Endothelial cell of umbilical vein (primary cell): ENCODE data around the gene PSMB4. TPM values are rescaled to one million over a fixed set of nuclear protein-coding genes. Genes with fewer than 3 reads are reported as not detected.

ENCODE experiments used
- BruUV-seq: library from RNA; stranded (reverse); fragments of 400-500 nt; replicated peaks from 2 replicates; lab custom pipeline; 2021; lab: Mats Ljungman, UMichigan
- CTCF ChIA-PET: fragments of 300-600, 350-600 bp; sonication (Branson Sonifier 250); formaldehyde crosslinking; loops from one replicate; lab custom pipeline; 2021; ENCODE audit warnings: antibody characterized with exemption, inconsistent platforms; lab: Charles Lee
- POLR2A ChIA-PET: fragments of 300-600, 350-600 bp; sonication (Branson Sonifier 250); formaldehyde crosslinking; loops from one replicate; lab custom pipeline; 2021; ENCODE audit warnings: antibody characterized with exemption, inconsistent platforms; lab: Charles Lee
- DNase-seq: peaks from one replicate; pipeline ENCODE4 v3.0.0-alpha.2; 2011; ENCODE audit warnings: low read depth, low spot score
- FAIRE-seq: peaks from 2 replicates; lab custom pipeline; 2011; peaks lifted over from hg19 to GRCh38; lab: Jason Lieb, UNC
- H2AFZ ChIP-seq: 2 replicates; pipeline ENCODE4 v1.6.0; 2012; ENCODE audit warnings: low read depth, low read length, control low read depth, inconsistent platforms
- H3K27ac ChIP-seq: 2 replicates; pipeline ENCODE4 v1.5.1; 2011; ENCODE audit warnings: low read depth, mild to moderate bottlenecking, control low read depth, low read length, moderate library complexity; ENCODE audit not compliant: insufficient read depth
- H3K27me3 ChIP-seq, 2 experiments: 2 replicates each; pipeline versions ENCODE4 v1.6.0 to v1.6.1; 2011; ENCODE audit warnings: low read length in 2 of 2, mixed read lengths in 1 of 2; ENCODE audit not compliant: control insufficient read depth in 2 of 2, insufficient read depth in 2 of 2
- H3K36me3 ChIP-seq, 2 experiments: 2 replicates in 1 of 2; 3 replicates in 1 of 2; pipeline ENCODE4 v1.5.1; 2011; ENCODE audit warnings: low read length in 2 of 2, mild to moderate bottlenecking in 1 of 2, moderate library complexity in 1 of 2; ENCODE audit not compliant: control insufficient read depth in 2 of 2, insufficient read depth in 2 of 2; ENCODE audit errors: extremely low read depth in 1 of 2
- H3K4me1 ChIP-seq: 3 replicates; pipeline ENCODE4 v1.5.1; 2011; ENCODE audit warnings: mild to moderate bottlenecking, low read length; ENCODE audit not compliant: control insufficient read depth, insufficient read depth; ENCODE audit errors: extremely low read depth
- H3K4me2 ChIP-seq: 2 replicates; pipeline ENCODE4 v1.6.1; 2011; ENCODE audit warnings: low read length, control low read depth, mixed read lengths; ENCODE audit not compliant: insufficient read depth
- H3K4me3 ChIP-seq, 3 experiments: fragments of 200-600 bp in 1 of 3; sonication (generic), shearing (Covaris generic) in 1 of 3; replicated peaks in 1 of 3; 2 replicates each; pipeline ENCODE4 v1.5.1; 2011 to 2016; ENCODE audit warnings: control low read depth in 3 of 3, low read length in 3 of 3, mild to moderate bottlenecking in 2 of 3, inconsistent platforms in 1 of 3, low read depth in 1 of 3, moderate library complexity in 1 of 3; ENCODE audit not compliant: insufficient read depth in 1 of 3
- H3K79me2 ChIP-seq: 2 replicates; pipeline ENCODE4 v1.6.0; 2012; ENCODE audit warnings: low read length, inconsistent platforms; ENCODE audit not compliant: control insufficient read depth, insufficient read depth
- H3K9ac ChIP-seq: replicated peaks from 2 replicates; pipeline ENCODE3; 2011; ENCODE audit warnings: low read length, control low read depth; ENCODE audit not compliant: insufficient read depth; ENCODE audit errors: extremely low read depth
- H3K9me1 ChIP-seq: replicated peaks from 3 replicates; pipeline ENCODE4 v1.6.0; 2011; ENCODE audit warnings: mild to moderate bottlenecking, low read length; ENCODE audit not compliant: control insufficient read depth, insufficient read depth; ENCODE audit errors: extremely low read depth
- H3K9me3 ChIP-seq: replicated peaks from 2 replicates; pipeline ENCODE4 v1.5.1; 2012; ENCODE audit warnings: low read length, inconsistent platforms; ENCODE audit not compliant: control insufficient read depth, insufficient read depth
- H4K20me1 ChIP-seq: replicated peaks from 2 replicates; pipeline ENCODE3; 2011; ENCODE audit warnings: mild to moderate bottlenecking, low read length; ENCODE audit not compliant: control insufficient read depth, insufficient read depth; ENCODE audit errors: extremely low read depth
- CTCF ChIP-seq, 2 donors: IDR thresholded peaks; 1 replicate in 1 of 2; 2 replicates in 1 of 2; pipeline ENCODE4 v1.5.1; 2011; ENCODE audit warnings: low read length in 2 of 2, mild to moderate bottlenecking in 2 of 2, moderate library complexity in 2 of 2, control low read depth in 1 of 2, inconsistent platforms in 1 of 2, low read depth in 1 of 2; ENCODE audit not compliant: insufficient read depth in 1 of 2; ENCODE audit errors: extremely low read depth in 1 of 2
- EZH2 ChIP-seq: IDR thresholded peaks from 2 replicates; pipeline ENCODE4 v1.6.1; 2012; ENCODE audit warnings: borderline replicate concordance, low read depth, mild to moderate bottlenecking, moderate library complexity, low read length, inconsistent platforms; ENCODE audit not compliant: severe bottlenecking
- FOS ChIP-seq: IDR thresholded peaks from 2 replicates; pipeline ENCODE4 v1.6.1; 2011; ENCODE audit warnings: mild to moderate bottlenecking, low read length, moderate library complexity, borderline replicate concordance; ENCODE audit not compliant: insufficient read depth
- JUN ChIP-seq: IDR thresholded peaks from 2 replicates; pipeline ENCODE4 v1.6.1; 2011; ENCODE audit warnings: borderline replicate concordance, low read depth; ENCODE audit not compliant: insufficient read length, insufficient read depth
- MYC ChIP-seq: IDR thresholded peaks from one replicate; pipeline ENCODE4 v1.6.1; 2011; ENCODE audit warnings: mild to moderate bottlenecking, low read depth, low read length
- dilution Hi-C: fragments of 300-500 bp; cut with MboI; formaldehyde crosslinking; loops from one replicate; pipeline ENCODE4 v1.15.0; 2019; ENCODE audit warnings: low sequenced_read_pairs; ENCODE audit not compliant: extremely low pct_ligation_motif_present
- intact Hi-C: fragments of 100-400 bp; cut with micrococcal nuclease; formaldehyde crosslinking; loops from one replicate; pipeline ENCODE4 v1.10.0; 2022
- polyA plus RNA-seq, 4 experiments: library from polyadenylated mRNA; depleted of rRNA in 3 of 4; stranded (reverse) in 3 of 4; unstranded in 1 of 4; fragments of >200 nt; gene quantifications; 2 replicates each; pipeline versions ENCODE4 v1.2.1 to v1.2.3, GENCODE V29; 2011 to 2012; ENCODE audit warnings: missing spikeins in 1 of 4
- total RNA-seq: library from RNA; stranded (reverse); gene quantifications from 2 replicates; pipeline ENCODE4 v1.2.3, GENCODE V29; 2021
- TF ChIP-seq, protein P1 (sequence below): IDR thresholded peaks from 2 replicates; pipeline ENCODE4 v1.6.1; 2011; ENCODE audit not compliant: insufficient read depth, insufficient read length

The PSMB4 gene
- total and polyA plus RNA-seq, 2 donors (not counting 3 experiments of a cell fraction or from before 2014, with no cell fraction given), result 335 to 835 TPM

DNA sequence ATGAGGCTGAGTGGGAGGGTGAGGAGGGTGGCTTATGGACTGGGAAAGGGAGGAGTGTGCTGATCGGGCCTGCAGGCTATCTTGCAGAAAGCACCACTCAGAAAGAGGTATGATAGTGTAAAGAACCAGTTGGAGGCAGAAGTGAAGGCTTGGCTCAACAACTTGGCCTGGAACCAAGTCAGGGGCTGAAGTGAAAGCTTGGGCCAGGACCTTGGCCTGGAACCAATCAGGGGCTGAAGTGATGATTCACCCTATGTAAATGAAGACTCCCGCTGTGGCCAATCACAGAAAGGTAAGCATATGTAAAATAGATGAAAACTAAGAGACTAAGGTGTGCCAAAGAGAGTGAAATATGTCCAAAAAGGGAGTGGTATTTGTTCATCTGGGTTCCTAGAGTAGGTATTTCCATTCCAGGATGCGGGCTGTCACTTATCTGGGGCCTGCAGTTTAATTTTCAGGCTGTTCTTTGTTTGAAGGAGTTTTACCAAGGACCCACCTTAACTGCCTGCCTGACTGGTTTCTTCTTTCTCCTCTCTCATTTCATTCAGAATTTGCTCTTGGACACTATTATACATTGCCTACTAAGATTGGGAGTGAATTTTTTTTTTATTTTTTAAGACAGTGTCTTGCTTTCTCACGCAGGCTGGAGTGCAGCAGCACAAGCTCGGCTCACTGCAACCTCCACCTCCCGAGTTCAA, 47.2 kb upstream of the PSMB4 start:
- Histone ChIP-seq H4K20me1 (no peaks in the 10 kb centered on the region), H3K4me1 (peaks cover 5% of the 10 kb centered on the region), H3K36me3 (no peaks in the 10 kb centered on the region), H2AFZ (no peak overlapping the region), H3K27ac (no peak overlapping the region), H3K9ac (no peak overlapping the region), H3K27me3 (no peaks in the 10 kb centered on the region), H3K4me3 (no peak overlapping the region), H3K9me1 (no peaks in the 10 kb centered on the region), H3K79me2 (no peaks in the 10 kb centered on the region), H3K4me2 (no peak overlapping the region), H3K9me3 (no peaks in the 10 kb centered on the region)
- POLR2A ChIA-PET, result interaction anchor here (0.6 kb wide), 1 partner anchor 10 kb away, joined by 3 read pairs; no protein-coding TSS in a partner anchor
- TF ChIP-seq, protein P1, sequence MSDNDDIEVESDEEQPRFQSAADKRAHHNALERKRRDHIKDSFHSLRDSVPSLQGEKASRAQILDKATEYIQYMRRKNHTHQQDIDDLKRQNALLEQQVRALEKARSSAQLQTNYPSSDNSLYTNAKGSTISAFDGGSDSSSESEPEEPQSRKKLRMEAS, result no peak
- no peak for TF ChIP-seq EZH2
- no peak for TF ChIP-seq MYC
- no peak for TF ChIP-seq FOS
- no peak for TF ChIP-seq CTCF (IDR thresholded peaks at IDR 0.05; ENCODE audit: extremely low read depth in 1 of 2, insufficient read depth in 1 of 2, low read depth in 1 of 2, low read length in 2 of 2)
- no peak for TF ChIP-seq JUN
- FAIRE-seq, result no peak
- no TSS peak for BruUV-seq
- CTCF ChIA-PET, result interaction anchor here (0.7 to 2.2 kb wide), 4 partner anchors 9 to 20 kb away, joined by 3 to 13 read pairs (median 4); no protein-coding TSS in a partner anchor
- intact Hi-C loops, result no loop called here
- dilution Hi-C loops, result no loop called here
- peak; percentile 33 for DNase-seq
